MCF 10A (cell line): Measurements from ENCODE around the gene EXTL1. TPM values are rescaled to one million over a fixed set of nuclear protein-coding genes. Genes with fewer than 3 reads are reported as not detected.

Experiments used
- BruUV-seq: library from RNA; stranded (reverse); fragments of 400-500 nt; replicated peaks from 2 replicates; lab custom pipeline; 2021; lab: Mats Ljungman, UMichigan
- CTCF ChIA-PET: fragments of 300-600 bp; sonication (Branson Sonifier 250); formaldehyde crosslinking; extraction: SDS; loops from one replicate; lab custom pipeline; 2021; ENCODE audit warnings: antibody characterized with exemption, inconsistent platforms; lab: Yijun Ruan, JAX
- POLR2A ChIA-PET: fragments of 300-600, 350-650 bp; sonication (Branson Sonifier 250); formaldehyde crosslinking; extraction: SDS; loops from one replicate; lab custom pipeline; 2020; ENCODE audit warnings: antibody characterized with exemption, inconsistent platforms; lab: Yijun Ruan, JAX
- DNase-seq: peaks from one replicate; pipeline ENCODE4 v3.0.0-alpha.2; 2018; ENCODE audit not compliant: unreplicated experiment
- H3K27ac Mint-ChIP-seq: one replicate; pipeline ENCODE4 v1.8.0; 2022; ENCODE audit warnings: mild to moderate bottlenecking, low read depth, mixed read lengths; ENCODE audit not compliant: unreplicated experiment
- H3K27me3 Mint-ChIP-seq: one replicate; pipeline ENCODE4 v1.8.0; 2022; ENCODE audit warnings: mixed read lengths; ENCODE audit not compliant: insufficient read depth, unreplicated experiment
- H3K36me3 Mint-ChIP-seq: one replicate; pipeline ENCODE4 v1.8.0; 2022; ENCODE audit warnings: mild to moderate bottlenecking, moderate library complexity, mixed read lengths; ENCODE audit not compliant: insufficient read depth, unreplicated experiment
- H3K4me1 Mint-ChIP-seq: one replicate; pipeline ENCODE4 v1.8.0; 2022; ENCODE audit warnings: mixed read lengths; ENCODE audit not compliant: insufficient read depth, unreplicated experiment
- H3K4me3 Mint-ChIP-seq: one replicate; pipeline ENCODE4 v1.8.0; 2022; ENCODE audit warnings: mild to moderate bottlenecking, moderate library complexity, mixed read lengths; ENCODE audit not compliant: unreplicated experiment
- H3K9me3 Mint-ChIP-seq: one replicate; pipeline ENCODE4 v1.8.0; 2022; ENCODE audit warnings: mixed read lengths; ENCODE audit not compliant: unreplicated experiment
- CTCF ChIP-seq: fragments of 200-600 bp; IDR thresholded peaks from one replicate; pipeline ENCODE4 v1.8.0; 2022; ENCODE audit warnings: antibody characterized with exemption, mild to moderate bottlenecking; ENCODE audit not compliant: unreplicated experiment
- intact Hi-C: fragments of 100-400 bp; cut with micrococcal nuclease; formaldehyde crosslinking; loops from 2 replicates; pipeline ENCODE4 v1.14.1; 2022
- total RNA-seq: library from RNA; stranded (reverse); gene quantifications from 2 replicates; pipeline ENCODE4 v1.2.3, GENCODE V29; 2022

EXTL1 gene
- total RNA-seq, 1 experiment from 2014 or later, result not detected

GRCh38 chr1:26022404-26022779, 817 bp downstream of the EXTL1 start:
- Mint-ChIP-seq H3K9me3 (no peaks in the 10 kb centered on the region), H3K27ac (no peak overlapping the region), H3K36me3 (no peaks in the 10 kb centered on the region), H3K4me3 (no peak overlapping the region), H3K27me3 (no peaks in the 10 kb centered on the region), H3K4me1 (no peaks in the 10 kb centered on the region)
- intact Hi-C loops, result no loop called here
- no TSS peak for BruUV-seq
- no peak for TF ChIP-seq CTCF
- CTCF ChIA-PET, result interaction anchor here (1.0 kb wide), 1 partner anchor 14 kb away, joined by 3 read pairs; no protein-coding TSS in a partner anchor
- no peak for DNase-seq
- POLR2A ChIA-PET, result no interaction called here

- no TSS peak for BruUV-seq
- intact Hi-C loops, result no loop called here
- ChIA-PET POLR2A (no interaction called here), CTCF (no interaction called here)
- Mint-ChIP-seq H3K9me3 (no peaks in the 10 kb centered on the region), H3K27ac (no peak overlapping the region), H3K36me3 (no peaks in the 10 kb centered on the region), H3K27me3 (no peaks in the 10 kb centered on the region), H3K4me3 (no peak overlapping the region), H3K4me1 (no peaks in the 10 kb centered on the region)
- DNase-seq, result no peak
- no peak for TF ChIP-seq CTCF
Observed at GRCh38 chr1:26023009-26023408, 1.4 kb downstream of the EXTL1 start.

- no peak for DNase-seq
- Mint-ChIP-seq H3K4me1 (no peaks in the 10 kb centered on the region), H3K4me3 (no peak overlapping the region), H3K9me3 (no peaks in the 10 kb centered on the region), H3K27ac (no peak overlapping the region), H3K36me3 (no peaks in the 10 kb centered on the region), H3K27me3 (no peaks in the 10 kb centered on the region)
- intact Hi-C loops, result no loop called here
- BruUV-seq, result no TSS peak
- CTCF ChIA-PET, result interaction anchor here (0.6 kb wide), 1 partner anchor 394 kb away, joined by 4 read pairs; no protein-coding TSS in a partner anchor
- no peak for TF ChIP-seq CTCF
- POLR2A ChIA-PET, result no interaction called here
Observed at GRCh38 chr1:26023826-26024225, 2.3 kb downstream of the EXTL1 start.

GRCh38 chr1:26025060-26025459, 3.5 kb downstream of the EXTL1 start:
- Mint-ChIP-seq H3K36me3 (no peaks in the 10 kb centered on the region), H3K4me1 (no peaks in the 10 kb centered on the region), H3K4me3 (no peak overlapping the region), H3K27me3 (no peaks in the 10 kb centered on the region), H3K9me3 (no peaks in the 10 kb centered on the region), H3K27ac (no peak overlapping the region)
- ChIA-PET POLR2A (no interaction called here), CTCF (interaction anchor here (1.1 to 1.2 kb wide), 2 partner anchors 9 to 10 kb away, joined by 3 to 6 read pairs; no protein-coding TSS in a partner anchor)
- DNase-seq, result no peak
- TF ChIP-seq CTCF, result no peak
- intact Hi-C loops, result no loop called here
- BruUV-seq, result no TSS peak
